Measurements from ENCODE around the gene ARID5A.
A peak's percentile ranks its signal among the peaks of the same experiment; 100 is the strongest.
"Not testable (repeated sequence)": the region's sequence is repeated elsewhere in the genome, so short reads cannot be mapped to it uniquely, and the experiment has no call there.

The ARID5A gene

GRCh38 chr2:96541398-96542152 is 5.0 kb downstream of the ARID5A start:
- no peak for DNase-seq

- no peak for DNase-seq
Observed at GRCh38 chr2:96542357-96542977, 5.9 kb downstream of the ARID5A start.

- DNase-seq: no peak
Observed at GRCh38 chr2:96546321-96546720, 9.8 kb downstream of the ARID5A start.

- no peak for DNase-seq
Observed at GRCh38 chr2:96546797-96547196, 10.2 kb downstream of the ARID5A start.

- DNase-seq: no peak
Observed at GRCh38 chr2:96547203-96547641, 10.7 kb downstream of the ARID5A start.

GRCh38 chr2:96547731-96548171 is 11.2 kb downstream of the ARID5A start:
- no peak for DNase-seq

- no peak for DNase-seq
Observed at GRCh38 chr2:96548558-96549465, 12.3 kb downstream of the ARID5A start.

GRCh38 chr2:96549466-96549785 is 12.9 kb downstream of the ARID5A start:
- DNase-seq: no peak

- no peak for DNase-seq
Observed at GRCh38 chr2:96549967-96550786, 13.6 kb downstream of the ARID5A start.

- no peak for DNase-seq
Observed at GRCh38 chr2:96550787-96551604, 14.4 kb downstream of the ARID5A start.

GRCh38 chr2:96551605-96552314 is 15.2 kb downstream of the ARID5A start:
- DNase-seq: no peak

GRCh38 chr2:96552315-96553175 is 16.0 kb downstream of the ARID5A start:
- DNase-seq: no peak

- DNase-seq: no peak
Observed at GRCh38 chr2:96553176-96553956, 16.8 kb downstream of the ARID5A start.

- DNase-seq: not testable (repeated sequence)
Observed at GRCh38 chr2:96553957-96554292, 17.4 kb downstream of the ARID5A start.

- DNase-seq: peak; percentile 37 to 64
Observed at GRCh38 chr2:96554293-96555145, 18.0 kb downstream of the ARID5A start.

- no peak for DNase-seq
Observed at GRCh38 chr2:96555146-96555610, 18.6 kb downstream of the ARID5A start.

- peak; percentile 87 to 97 for DNase-seq
Observed at GRCh38 chr2:96556441-96557330, 20.1 kb downstream of the ARID5A start.

All from inflammatory macrophage treated with lipopolysaccharide for 1 hour (primary cell).